ENCODE measurements around the gene DUSP22.

DUSP22 gene

DNA sequence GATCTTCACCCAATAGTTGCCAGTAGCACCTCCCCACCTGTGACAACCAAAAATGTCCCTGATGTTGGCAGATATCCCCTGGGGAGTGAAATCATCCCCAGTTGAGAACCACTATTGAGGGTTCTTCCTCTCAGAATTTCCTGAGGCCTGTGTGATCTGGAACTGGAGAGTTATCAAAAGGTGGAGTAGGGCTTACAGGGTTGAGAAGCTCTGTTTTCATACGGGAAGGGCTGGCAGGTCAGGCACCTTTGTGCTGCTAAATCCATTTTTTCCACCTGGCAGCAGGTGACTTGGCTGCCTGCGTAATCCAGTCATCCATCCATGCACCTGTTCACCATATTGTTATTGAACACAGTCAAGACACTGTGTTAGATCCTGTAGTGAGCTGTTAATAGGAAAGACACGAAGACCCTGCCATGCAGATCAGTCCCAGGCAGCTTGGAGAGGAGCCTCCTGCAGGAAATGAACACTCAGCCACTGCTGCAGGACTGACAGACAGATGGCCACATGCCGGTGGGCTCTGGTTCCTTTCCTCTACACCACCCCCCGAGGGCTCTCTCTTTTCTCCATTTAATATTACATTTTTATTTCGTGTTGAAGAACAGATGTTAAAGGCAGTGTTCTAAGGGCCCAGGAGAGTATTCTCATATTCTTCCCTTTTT is 5.4 kb downstream of the DUSP22 start:
- no peak for DNase-seq

DNA sequence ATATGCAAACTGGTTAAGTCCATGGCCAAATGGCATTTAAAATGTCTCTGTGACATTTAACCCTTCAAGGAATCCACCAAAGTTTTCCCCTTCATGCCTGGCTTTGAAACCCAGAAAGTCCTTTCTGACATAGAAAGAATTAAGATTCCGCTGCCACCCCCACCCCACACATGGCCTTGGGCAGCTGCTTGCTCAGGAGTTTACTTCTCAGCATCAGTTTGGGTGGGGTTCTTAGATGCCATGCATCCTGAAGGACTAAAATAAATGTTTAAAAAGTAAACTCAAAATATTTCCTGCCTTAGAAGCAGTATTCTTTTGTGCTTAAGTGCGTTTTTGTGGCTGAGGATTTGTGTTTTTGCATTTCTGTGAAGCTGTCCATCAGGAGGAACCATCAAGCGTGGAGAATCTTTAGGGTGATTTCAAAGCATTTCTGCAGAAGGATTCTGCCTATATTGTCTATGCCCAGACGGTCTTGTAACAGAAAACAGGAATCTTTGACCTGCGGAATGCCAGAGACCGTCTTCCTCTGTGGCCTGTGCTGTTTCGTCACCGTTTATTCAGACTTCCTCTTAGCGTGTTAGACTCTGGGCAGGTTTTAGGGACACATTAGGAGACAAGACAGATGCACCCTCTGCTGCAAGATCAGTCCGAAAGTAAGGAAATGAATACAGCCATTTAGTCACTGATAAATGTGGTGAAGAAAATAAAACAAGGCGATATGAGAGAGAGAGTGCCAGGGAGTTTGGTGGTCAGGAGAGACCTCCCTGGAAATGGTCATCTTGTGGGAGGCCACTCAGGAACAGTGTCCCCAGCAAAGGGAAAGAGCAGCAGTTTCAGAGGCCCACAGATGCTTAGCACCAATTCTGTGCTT is 6.2 kb downstream of the DUSP22 start:
- no peak for DNase-seq

DNA sequence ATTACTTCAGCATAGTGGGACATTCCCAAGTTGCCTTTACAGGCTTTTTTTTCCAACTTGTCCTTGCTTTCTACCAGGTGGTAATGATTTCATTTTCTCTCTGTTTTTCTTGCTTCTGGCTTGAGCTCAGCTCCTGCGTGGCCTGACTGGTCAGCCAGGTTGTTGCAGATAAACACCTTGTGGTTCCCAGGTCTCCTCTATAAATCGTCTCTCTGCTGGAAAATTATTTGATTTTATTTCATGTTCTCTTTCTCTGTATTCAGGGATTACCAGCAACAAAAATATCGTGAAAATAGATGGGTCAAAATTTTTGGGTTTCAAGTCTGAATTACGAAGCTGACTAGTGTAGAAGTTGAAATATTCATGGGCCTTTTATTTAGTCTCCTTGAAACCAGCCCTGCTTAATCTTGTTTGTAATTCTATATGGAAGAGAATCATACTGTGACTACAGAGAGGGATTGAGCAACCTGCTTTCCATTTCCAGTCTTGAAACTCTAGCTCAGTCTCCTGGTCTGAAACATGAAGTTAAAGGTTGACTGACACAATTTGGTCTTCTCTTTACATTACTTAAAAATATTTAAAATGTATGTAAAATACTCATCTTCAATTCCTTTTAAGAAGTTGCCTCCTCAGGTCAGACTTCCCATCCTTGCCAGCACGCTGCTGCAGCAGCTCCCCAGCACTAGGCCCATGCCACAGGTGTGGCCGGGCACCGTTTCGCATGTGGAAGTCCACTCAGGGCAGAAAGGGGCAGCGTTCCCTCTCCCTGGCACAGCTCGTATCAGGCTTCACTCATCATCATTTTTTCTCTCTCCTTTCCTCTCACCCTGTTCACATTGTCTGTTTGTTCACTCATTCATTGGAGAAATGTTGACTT is 7.1 kb downstream of the DUSP22 start:
- no peak for DNase-seq

DNA sequence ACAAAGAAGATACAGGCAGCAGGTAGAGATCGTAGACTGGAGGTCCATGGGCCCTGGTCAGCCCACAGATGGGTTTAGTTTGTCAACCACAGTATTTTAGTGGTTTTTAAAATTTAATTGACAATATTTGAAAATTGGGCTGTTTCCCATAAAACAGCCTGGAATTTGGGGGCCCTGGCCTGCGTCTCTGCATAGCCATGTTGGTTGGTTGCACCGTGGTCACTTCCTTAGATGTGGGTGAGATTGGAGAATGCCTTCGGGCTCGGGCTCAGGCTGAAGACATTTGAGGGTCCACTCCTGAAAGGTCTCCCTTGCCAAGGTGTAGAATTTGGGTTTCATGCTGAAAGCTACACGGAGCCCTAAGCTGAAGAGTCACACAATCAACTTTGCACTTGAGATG is 7.7 kb downstream of the DUSP22 start:
- DNase-seq: no peak

DNA sequence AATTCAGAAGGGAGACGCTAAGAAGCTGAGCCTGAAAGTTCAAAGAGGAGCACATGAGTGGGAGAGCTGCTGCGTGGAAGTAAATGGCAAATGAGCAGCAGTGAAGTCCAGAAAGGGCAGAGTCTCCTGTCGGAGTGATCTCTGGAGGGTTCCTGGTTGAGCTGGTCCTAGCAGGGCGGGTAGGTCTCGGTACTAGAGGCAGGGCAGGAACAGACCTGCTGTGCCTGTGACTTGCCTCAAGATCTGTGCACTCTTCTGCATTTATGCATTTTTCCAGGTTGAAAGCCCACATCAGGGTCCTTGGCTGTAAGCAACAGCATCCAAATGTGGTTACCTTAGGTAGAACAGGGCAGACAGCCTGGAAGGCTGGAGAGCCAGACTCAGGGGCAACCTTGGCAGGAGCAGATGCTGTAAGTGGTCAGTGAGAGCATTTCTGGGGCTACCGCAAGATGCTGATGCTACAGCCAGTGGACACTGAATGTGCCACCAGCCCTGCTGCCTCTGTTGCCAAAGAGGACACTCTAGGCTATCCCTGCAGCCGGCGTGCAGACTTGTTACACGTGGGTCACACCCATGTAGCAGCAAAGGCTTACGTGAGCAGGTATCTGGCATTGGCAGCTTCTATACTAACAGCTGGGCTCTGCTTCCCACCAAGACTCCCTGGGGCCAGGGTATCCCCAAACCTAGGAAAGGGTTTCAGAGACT is 8.4 kb downstream of the DUSP22 start:
- DNase-seq: no peak

DNA sequence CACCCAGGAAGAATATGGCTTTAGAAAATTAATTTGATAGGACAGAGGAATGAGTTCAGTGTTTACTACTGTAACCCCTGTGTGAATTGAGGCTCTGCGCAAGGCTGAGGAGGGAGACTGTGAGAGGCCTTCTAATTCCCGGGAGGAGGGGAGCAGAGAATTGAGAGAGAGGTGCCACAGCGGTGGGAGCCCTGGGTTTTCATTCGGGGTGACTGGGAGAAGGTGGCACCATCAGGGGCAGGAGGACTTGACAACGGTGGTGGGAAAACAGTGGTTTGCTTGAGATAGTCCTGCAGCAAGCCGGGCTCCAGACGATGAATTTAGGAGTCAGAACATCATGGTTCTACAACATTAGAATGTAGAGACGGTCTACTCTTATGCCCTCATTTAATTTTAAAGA is 9.2 kb downstream of the DUSP22 start:
- DNase-seq: no peak

DNA sequence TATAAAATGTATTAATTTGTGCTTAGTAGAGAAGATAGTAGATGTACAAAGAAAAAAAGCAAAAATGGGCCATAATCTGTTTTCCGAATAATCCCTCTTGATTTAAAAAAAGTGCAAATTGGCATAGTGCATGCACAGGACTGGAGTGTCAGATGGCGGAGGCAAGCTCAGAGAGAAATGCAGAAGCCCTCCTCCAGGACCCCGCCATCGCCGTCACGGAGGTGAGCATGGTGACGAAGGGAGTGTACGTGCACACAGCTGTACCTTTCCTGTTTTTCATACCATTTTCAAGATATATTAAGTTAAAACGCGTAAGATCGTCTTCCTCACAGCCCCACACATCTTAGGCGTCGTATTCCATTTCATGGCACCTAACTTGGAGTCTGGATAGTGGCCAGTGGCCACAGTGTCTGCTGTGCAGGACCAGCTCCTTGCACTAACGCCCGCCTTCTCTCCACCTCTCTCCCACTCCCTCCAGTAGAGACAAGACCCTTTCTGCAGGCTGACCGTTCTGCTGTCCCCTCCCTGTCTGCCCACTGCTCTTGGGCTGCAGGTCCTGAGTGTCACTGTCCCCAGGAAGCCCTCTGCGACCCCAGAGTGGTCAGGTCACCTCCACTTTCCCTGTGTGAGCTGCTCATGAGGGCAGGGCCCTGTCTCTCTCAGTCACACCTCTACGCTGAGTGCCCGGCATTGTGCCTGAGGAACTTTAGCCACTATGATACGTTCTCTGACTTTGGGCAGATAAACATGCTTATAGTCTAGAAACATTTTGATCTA is 9.8 kb downstream of the DUSP22 start:
- DNase-seq: no peak

DNA sequence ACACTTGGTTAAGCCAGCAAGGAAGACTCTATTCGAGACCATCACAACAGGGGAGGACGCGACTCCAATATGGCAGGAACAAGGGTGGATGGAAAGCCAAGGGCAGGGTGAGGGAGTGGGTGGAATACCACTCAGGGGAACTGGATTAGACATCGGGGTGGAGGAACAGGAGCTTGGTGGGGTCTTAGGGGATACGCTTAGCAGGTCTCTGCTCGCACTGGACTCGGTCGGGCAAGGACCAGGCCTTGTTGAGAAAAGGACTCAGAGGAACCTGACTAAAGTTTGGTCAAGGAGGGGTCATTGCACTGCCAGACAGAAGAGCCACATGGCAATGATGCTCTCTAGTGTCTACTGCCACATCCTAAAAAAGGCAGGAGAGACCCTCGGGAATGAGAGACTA is 10.5 kb downstream of the DUSP22 start:
- DNase-seq: no peak

DNA sequence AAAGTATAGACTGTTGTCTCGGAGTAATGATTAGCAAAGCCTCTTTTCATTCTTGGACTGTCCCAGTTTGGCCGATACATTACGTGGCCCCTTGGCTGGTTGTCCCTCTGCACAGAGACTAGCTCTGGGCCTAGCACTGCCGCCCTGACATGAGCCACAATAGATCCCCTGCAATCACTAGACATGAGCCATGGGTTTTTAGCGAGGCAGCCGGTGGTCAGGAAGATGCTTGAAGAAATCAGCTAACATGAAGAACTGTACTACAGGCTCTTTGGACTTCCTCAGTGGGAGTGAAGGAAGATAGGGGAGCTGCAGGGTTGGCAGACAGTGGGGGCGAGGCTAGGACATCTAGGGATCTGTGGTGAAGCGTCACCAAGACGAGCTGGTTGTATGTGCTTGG is 11.0 kb downstream of the DUSP22 start:
- DNase-seq: no peak

DNA sequence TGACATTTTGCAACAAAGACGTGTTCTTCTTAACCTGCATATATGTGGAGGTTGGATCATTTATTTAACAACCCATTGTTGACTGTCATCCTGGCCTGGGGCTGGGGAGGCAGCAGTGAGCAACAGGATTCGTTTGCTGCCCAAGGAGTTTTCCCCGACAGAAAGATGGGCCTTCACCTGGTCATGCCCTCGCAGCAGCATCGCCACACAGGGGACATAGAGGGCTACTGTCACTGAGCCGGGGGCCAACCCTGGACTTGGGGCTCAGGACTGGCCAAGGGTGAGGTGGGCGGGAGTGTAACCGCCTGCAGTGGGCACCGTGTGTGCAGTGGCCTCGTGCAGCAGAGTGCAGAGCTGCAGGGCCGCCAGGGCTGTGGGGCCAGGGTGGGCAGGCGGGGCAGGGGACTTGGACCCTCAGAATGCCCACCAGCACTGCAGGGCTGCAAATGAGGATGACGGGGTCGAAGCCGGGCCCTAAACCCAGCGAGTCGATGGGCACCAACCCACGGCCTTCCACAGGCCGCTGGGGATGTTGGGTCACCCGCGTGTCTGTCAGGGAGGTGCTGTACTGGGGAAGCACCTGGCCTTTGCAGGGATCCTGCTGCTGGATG is 11.8 kb downstream of the DUSP22 start:
- no peak for DNase-seq

DNA sequence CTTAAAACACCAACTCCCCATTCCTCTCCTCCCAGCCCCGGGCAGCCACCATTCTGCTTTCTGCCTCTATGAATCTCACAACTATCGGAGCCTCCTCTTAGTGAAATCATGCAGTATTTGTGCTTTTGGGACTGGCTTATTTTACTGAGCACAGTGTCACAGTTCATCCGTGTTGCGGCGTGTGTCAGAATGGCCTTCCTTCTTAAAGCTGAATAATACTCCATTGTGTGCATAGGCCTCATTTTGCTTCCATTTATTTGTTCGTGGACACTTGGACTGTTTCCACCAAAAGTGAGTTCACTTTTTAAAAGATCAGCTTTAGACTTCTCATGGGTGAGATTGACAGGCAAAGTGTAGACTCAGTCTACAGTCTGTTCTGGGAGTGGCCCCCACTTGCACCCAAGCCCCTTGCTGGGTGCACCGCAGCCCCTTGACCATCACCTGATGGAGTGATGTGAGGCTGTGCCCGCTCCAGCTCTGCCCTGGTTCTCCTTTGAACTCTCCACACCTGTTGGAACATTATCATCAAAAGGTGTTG is 12.6 kb downstream of the DUSP22 start:
- no peak for DNase-seq

DNA sequence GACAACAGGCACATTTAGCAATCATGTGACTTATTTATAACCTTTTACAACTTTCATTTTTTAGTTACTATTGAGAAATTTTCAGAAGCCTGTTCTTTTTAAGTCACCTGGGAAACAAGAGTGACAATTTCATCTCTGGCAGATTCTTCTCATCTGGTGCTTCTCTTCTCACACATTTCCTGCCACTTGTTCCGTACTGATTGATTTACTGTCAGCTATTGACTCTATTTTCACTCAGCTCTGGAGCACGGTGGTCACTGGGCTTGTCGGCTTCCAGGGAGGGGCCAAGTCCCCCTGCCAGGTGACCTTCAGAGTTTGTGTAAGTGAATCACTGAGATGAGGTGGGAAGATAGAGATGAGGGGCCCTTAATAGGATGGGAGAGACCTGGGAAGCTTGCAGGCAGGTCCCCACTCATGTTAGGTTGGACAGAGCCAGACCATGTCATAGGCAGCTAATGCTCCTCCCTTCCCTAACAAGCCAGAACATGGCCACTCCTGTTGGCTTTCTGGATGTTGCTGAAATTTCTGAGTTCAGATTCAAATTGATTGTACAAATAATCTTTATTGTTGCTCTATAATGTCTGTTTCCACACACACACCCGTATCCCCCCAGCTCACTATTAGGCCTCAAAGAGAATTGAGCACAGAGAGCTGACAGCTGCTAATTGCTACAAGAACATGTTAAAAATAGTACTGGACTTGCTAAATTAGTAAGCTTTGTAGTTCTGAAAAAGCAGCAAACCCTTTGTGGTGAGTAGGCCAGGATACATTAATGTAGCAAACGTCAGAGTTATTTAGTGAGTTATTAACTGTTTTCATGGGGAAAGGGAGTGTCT is 13.3 kb downstream of the DUSP22 start:
- DNase-seq: no peak

DNA sequence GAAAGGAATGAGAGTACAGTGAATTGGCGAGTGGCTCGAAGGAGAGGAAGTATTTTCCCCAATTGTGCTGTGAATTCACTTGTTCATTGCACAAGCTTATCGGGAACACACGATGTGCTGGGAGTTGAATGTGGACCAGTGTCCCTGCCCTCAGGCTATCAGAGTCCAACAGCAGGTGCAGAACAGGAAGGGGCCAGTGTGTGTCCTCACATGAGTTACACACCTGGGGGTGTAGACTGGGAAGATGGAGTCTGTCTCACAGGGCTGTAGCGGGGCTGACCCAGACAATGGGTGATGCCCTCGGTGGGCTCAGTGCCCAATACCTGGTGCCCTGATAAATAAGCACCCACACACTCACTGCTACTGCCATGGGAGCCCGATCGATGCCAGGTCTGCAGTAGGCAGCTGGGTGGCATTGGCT is 14.4 kb downstream of the DUSP22 start:
- no peak for DNase-seq

DNA sequence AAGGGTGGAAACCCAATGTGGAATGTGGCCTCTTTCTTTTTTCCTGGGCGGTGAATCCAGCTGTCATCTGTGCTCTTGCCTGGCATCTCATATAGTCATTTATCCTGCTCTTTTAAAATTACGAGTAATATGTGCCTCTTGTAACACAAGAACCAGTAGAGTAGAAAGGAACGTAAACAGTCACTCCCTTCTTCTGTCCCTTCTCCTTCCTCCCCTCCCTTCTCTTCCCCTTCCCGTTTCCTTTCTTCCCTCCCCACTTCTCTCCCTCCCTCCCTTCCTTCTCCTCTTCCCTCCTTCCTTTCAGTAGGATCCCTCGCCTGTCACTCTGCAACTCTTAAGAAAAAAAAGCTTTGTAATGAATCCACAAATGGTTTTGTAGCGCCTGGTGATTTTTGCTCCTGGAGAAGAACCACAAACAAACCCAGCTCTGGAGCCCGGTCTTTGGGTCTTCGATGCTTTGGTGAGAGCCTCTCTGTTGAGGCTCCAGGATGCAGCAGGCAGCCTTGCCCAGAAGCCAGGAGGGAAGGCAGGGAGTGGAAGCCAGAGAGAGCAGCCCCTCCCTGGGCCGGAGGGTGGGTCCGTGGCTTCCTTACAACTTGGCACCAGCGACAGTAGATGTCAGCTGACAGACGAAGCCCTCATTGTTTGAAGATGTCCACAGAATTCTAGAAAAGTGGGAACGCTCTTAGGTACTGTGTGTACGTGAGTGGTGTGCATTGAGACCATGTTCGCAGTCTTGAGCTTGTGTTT is 15.0 kb downstream of the DUSP22 start:
- DNase-seq: no peak

DNA sequence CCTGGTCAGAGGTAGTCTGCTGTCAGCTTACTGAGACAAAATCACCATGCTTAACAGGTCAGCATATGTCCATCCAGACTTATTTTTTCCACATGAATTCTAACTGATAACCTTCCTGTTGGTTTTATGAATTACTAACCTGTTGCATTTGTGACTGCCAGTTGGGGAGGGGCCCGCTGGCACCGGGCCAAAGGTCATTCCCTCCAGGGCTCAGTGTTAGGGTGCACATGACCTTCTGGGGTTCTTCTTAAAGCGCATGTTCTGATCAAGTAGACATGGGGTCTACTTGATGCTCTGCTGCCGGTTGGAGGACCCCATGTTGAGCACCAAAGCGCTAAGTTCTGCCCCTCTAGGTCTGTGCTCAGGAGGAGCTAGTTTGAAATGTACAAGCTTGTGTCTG is 15.6 kb downstream of the DUSP22 start:
- no peak for DNase-seq

DNA sequence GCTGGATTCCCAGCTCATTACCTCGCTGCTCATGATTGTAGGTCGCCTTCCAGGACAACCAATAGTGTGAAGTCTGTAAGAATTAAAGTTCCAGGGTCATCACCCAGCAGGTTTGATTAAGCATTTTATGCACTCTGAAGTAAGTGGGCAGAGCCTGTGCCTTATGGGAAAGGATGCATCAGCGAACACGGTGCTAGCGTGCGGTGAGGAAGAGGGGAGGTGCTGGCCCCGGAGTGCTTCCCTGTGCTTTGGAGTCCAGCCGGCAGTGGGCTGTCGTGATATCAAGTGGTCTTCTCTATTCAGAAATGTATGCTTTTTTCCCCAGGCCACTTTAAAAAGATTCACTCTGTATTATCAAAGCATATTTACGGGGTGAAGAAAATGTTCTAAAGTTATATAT is 16.0 kb downstream of the DUSP22 start:
- DNase-seq: no peak

DNA sequence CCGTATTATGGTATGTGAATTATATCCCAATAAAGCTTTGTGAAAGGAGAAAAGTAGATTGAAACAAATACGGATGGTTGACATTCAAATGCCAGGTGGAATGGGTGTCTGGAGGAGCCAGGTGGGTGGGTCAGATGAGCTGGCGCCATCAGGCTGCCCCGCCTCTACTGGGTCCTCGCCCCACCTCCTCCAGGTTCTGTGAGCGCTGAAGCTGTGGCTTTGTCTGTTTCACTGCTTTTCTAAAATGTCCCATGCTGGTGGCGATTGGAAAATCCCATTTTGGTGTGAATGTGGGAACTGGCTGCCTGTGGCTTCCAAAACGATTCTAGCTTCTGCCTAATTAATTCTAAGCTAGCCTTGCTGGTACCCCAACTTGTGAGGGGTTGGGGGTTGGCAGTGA is 16.5 kb downstream of the DUSP22 start:
- no peak for DNase-seq

DNA sequence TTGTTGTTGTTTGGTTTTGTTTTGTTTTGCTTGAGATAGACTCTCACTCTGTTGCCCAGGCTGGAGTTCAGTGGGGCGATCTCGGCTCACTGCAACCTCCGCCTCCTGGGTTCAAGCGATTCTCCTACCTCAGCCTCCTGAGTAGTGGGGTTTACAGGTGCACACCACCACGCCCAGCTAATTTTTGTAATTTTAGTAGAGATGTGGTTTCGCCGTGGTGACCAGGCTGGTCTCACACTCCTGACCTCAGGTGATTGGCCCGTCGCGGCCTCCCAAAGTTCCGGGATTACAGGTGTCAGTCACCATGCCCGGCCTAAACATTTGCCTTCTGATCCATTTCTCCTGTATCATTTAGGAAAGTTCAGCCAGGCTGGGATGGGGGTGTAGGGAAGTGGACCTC is 17.7 kb downstream of the DUSP22 start:
- DNase-seq: no peak

DNA sequence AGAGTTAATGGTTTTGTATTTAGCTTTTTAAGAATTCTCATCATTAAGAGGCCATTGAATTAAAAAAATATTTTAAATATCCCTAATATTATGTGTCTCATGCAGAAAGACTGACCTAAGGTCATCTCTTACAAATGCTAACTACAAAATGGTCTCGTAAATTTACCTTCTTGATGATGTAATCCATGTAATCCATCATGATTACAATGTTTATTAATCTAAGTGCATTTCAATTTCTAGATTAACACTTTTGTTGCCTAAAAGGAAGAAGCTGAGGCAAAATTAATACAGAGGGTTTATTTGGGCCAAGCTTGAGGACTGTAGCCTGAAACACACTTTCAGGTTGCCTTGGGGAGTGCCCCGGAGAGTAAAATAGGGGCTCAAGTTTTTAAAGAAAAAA is 18.4 kb downstream of the DUSP22 start:
- no peak for DNase-seq
